ENCODE measurements around the gene TCERG1L. TPM values are rescaled to one million over a fixed set of nuclear protein-coding genes. Genes with fewer than 3 reads are reported as not detected.

TCERG1L gene
- total and polyA plus RNA-seq, 4 donors: 0.02 to 0.09 (median 0.08) TPM; not detected in 1

- H3K9me3 ChIP-seq (ENCODE audit: control insufficient read depth in 4 of 4, insufficient read depth in 3 of 4, low read length in 3 of 4): peaks cover 0 to 4% (median 0%) of the 10 kb centered on the region in 4 donors
- ATAC-seq (ENCODE audit: insufficient read depth, low FRiP score) (no peak), DNase-seq (no peak)
- H3K4me1 ChIP-seq (ENCODE audit: control insufficient read depth in 5 of 5, insufficient read depth in 5 of 5, low read length in 5 of 5): peaks cover 0 to 19% (median 8%) of the 10 kb centered on the region in 5 donors
- no peak overlapping the region for H3K4me3 ChIP-seq
- no peak overlapping the region for H3K27ac ChIP-seq (ENCODE audit: low read depth in 1 of 2, low read length in 1 of 2)
- TF ChIP-seq CTCF (IDR thresholded peaks at IDR 0.05; ENCODE audit: control extremely low read depth, extremely low read depth): no peak
- no peak overlapping the region for H3K9ac ChIP-seq (ENCODE audit: insufficient read depth in 1 of 2, low read length in 2 of 2)
- H3K27me3 ChIP-seq (ENCODE audit: control insufficient read depth in 3 of 3, insufficient read depth in 3 of 3, low read length in 2 of 3): no peaks in the 10 kb centered on the region
- no peaks in the 10 kb centered on the region for H3K36me3 ChIP-seq (ENCODE audit: control insufficient read depth in 4 of 4, insufficient read depth in 4 of 4, low read length in 4 of 4)
- 90 to 94% methylated on average over 6 of the region's 6 CpGs for WGBS, 2 donors
These were observed 225.4 kb downstream of the TCERG1L start for GRCh38 chr10:131086094-131086493.

DNA sequence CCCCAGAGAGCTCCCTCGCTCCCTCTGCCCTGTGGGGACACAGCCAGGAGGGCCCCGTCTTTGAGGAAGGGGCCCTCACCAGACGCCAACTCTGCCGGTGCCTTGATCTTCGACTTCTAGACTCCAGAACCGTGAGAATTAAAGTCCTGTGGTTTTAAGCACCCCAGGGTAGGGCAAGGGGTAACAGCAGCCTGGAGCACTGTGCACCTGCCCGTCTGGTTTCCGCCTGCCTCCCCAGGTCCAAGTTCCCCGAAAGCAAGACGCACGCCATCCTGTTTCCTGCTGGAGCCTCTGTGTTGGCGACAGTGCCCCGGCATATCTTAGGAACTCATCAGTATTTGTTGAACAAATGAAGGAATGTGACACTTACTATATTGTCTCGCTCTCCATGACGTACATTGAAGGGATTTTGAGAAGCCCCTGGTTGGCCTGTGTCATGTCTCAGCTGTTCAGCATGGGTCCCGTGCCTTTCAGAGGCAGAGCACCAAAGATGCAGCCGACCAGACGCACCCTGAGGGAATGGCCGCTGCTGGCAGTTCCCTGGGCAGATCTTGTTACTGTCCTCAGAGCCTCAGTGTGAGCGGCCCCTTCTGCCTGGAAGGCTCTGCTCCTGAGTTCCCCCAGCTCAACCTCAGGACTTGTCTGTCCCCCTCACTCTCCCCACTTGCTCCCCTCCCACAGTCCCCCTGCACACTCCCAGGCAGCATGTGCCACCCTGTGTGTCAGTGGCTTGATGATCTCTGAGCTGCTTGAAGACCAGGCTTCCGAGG, 226.2 kb downstream of the TCERG1L start:
- H3K27me3 ChIP-seq (ENCODE audit: control insufficient read depth in 3 of 3, insufficient read depth in 3 of 3, low read length in 2 of 3): no peaks in the 10 kb centered on the region
- WGBS, 2 donors: 64% methylated on average over 21 of the region's 21 CpGs
- H3K9me3 ChIP-seq (ENCODE audit: control insufficient read depth in 4 of 4, insufficient read depth in 3 of 4, low read length in 3 of 4): peaks cover 0 to 4% (median 0%) of the 10 kb centered on the region in 4 donors
- no peak overlapping the region for H3K27ac ChIP-seq (ENCODE audit: low read depth in 1 of 2, low read length in 1 of 2)
- peaks cover 0 to 22% (median 12%) of the 10 kb centered on the region in 5 donors for H3K4me1 ChIP-seq (ENCODE audit: control insufficient read depth in 5 of 5, insufficient read depth in 5 of 5, low read length in 5 of 5)
- H3K36me3 ChIP-seq (ENCODE audit: control insufficient read depth in 4 of 4, insufficient read depth in 4 of 4, low read length in 4 of 4): no peaks in the 10 kb centered on the region
- H3K9ac ChIP-seq (ENCODE audit: insufficient read depth in 1 of 2, low read length in 2 of 2): no peak overlapping the region
- peak in 2 of 3 donors; percentile 13 to 36 for DNase-seq
- no peak for TF ChIP-seq CTCF (IDR thresholded peaks at IDR 0.05; ENCODE audit: control extremely low read depth, extremely low read depth)
- H3K4me3 ChIP-seq: no peak overlapping the region
- no peak for ATAC-seq (ENCODE audit: insufficient read depth, low FRiP score)

DNA sequence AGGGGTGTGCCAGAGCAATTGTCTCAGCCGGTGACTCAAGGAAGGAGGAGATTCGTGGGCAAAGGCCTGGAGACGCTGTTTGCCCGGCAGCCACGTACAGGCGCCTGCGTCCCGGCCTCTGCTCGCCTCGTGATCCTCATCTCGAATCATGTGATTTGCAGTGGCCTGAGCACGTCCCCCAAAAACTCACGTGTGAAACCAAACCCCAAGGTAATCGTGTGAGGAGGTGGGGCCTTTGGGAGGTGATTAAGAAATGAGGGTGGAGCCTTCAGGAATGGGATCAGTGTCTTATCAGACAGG, 226.8 kb downstream of the TCERG1L start:
- Histone ChIP-seq H3K9me3 (ENCODE audit: control insufficient read depth in 4 of 4, insufficient read depth in 3 of 4, low read length in 3 of 4) (peaks cover 0 to 4% (median 0%) of the 10 kb centered on the region in 4 donors), H3K36me3 (ENCODE audit: control insufficient read depth in 4 of 4, insufficient read depth in 4 of 4, low read length in 4 of 4) (no peaks in the 10 kb centered on the region), H3K4me3 (no peak overlapping the region), H3K27me3 (ENCODE audit: control insufficient read depth in 3 of 3, insufficient read depth in 3 of 3, low read length in 2 of 3) (no peaks in the 10 kb centered on the region), H3K4me1 (ENCODE audit: control insufficient read depth in 5 of 5, insufficient read depth in 5 of 5, low read length in 5 of 5) (peaks cover 0 to 22% (median 12%) of the 10 kb centered on the region in 5 donors), H3K9ac (ENCODE audit: insufficient read depth in 1 of 2, low read length in 2 of 2) (no peak overlapping the region), H3K27ac (ENCODE audit: low read depth in 1 of 2, low read length in 1 of 2) (no peak overlapping the region)
- WGBS, 2 donors: 83 to 91% methylated on average over 14 of the region's 14 CpGs
- TF ChIP-seq CTCF (IDR thresholded peaks at IDR 0.05; ENCODE audit: control extremely low read depth, extremely low read depth): no peak
- no peak for DNase-seq
- no peak for ATAC-seq (ENCODE audit: insufficient read depth, low FRiP score)

Data from lung (tissue), 12 donors.